K562 (cell line): ENCODE measurements around the gene PPFIA3. TPM values are rescaled to one million over a fixed set of nuclear protein-coding genes. Genes with fewer than 3 reads are reported as not detected.

Experiments used
- ETV6 ChIP-seq, 3 experiments: fragments of 150-350 bp in 1 of 3; sonication (generic) in 1 of 3; formaldehyde crosslinking in 1 of 3; IDR thresholded peaks; 2 replicates each; pipeline versions ENCODE4 v1.6.1 to v1.8.0; 2014 to 2022; ENCODE audit warnings: borderline replicate concordance in 2 of 3, low read depth in 2 of 3, antibody characterized with exemption in 1 of 3, low read length in 1 of 3, mild to moderate bottlenecking in 1 of 3, missing genetic modification reagents in 1 of 3
- FOXP1 ChIP-seq: sonication (generic); formaldehyde crosslinking; IDR thresholded peaks from 2 replicates; pipeline ENCODE4 v1.8.0; 2022; ENCODE audit warnings: mild to moderate bottlenecking, missing genetic modification reagents
- MAZ ChIP-seq, 2 experiments: fragments of 450-650 bp in 1 of 2; sonication (generic) in 1 of 2; formaldehyde crosslinking; IDR thresholded peaks in 1 of 2; conservative IDR thresholded peaks in 1 of 2; 2 replicates each; pipeline versions ENCODE4 v1.4.0 to v1.5.0; 2020; ENCODE audit warnings: mild to moderate bottlenecking in 1 of 2, missing genetic modification reagents in 1 of 2
- NCOA6 ChIP-seq: fragments of 450-650 bp; IDR thresholded peaks from 2 replicates; pipeline ENCODE4 v1.6.1; 2017; ENCODE audit warnings: mild to moderate bottlenecking
- NR3C1 ChIP-seq: sonication (generic); formaldehyde crosslinking; IDR thresholded peaks from 2 replicates; pipeline ENCODE4 v1.8.1; 2022; ENCODE audit warnings: missing genetic modification reagents
- SIN3A ChIP-seq, 2 experiments: fragments of 150-350 bp in 1 of 2; IDR thresholded peaks; 2 replicates each; pipeline ENCODE4 v1.6.1; 2011 to 2016; ENCODE audit warnings: borderline replicate concordance in 2 of 2, low read depth in 2 of 2, low read length in 2 of 2, mild to moderate bottlenecking in 2 of 2, moderate library complexity in 2 of 2; ENCODE audit not compliant: control insufficient read depth in 1 of 2
- TEAD2 ChIP-seq: fragments of 450-650 bp; IDR thresholded peaks from 2 replicates; pipeline ENCODE4 v1.6.1; 2016; ENCODE audit warnings: missing genetic modification characterization, control low read depth, missing compliant biosample characterization
- polyA plus RNA-seq, 8 experiments: library from polyadenylated mRNA; depleted of rRNA in 4 of 8; stranded (reverse) in 5 of 8; unstranded in 3 of 8; fragments of >200 nt; fragmentation: Nextera tagmentation in 2 of 8; fragmentation: Illumina TruSeq in 1 of 8; extraction: Ambion mirVana in 2 of 8; extraction: Trizol in 1 of 8; gene quantifications; 2 replicates each; pipeline versions ENCODE4 v1.2.1 to v1.2.3, GENCODE V29; 2011 to 2014; ENCODE audit warnings: inconsistent platforms in 1 of 8, missing spikeins in 1 of 8
- total RNA-seq, 7 experiments: library from RNA; depleted of rRNA in 6 of 7; stranded (reverse); fragments of >200 nt in 6 of 7; fragmentation: Illumina TruSeq in 2 of 7; extraction: Trizol in 2 of 7; gene quantifications; 2 replicates each; pipeline versions ENCODE4 v1.2.1 to v1.2.3, GENCODE V29; 2011 to 2021; ENCODE audit warnings: low replicate concordance in 1 of 7
- TF ChIP-seq, protein P1 (sequence below): sonication (generic); IDR thresholded peaks from 2 replicates; pipeline ENCODE4 v1.6.1; 2016
- TF ChIP-seq, protein P2 (sequence below): fragments of 450-650 bp; formaldehyde crosslinking; IDR thresholded peaks from 2 replicates; pipeline ENCODE4 v1.4.0; 2022; ENCODE audit warnings: missing genetic modification characterization
- TF ChIP-seq, protein P3 (sequence below), 2 experiments: fragments of 450-650 bp; formaldehyde crosslinking in 1 of 2; IDR thresholded peaks; 2 replicates each; pipeline versions ENCODE4 v1.4.0 to v1.6.1; 2014 to 2020; ENCODE audit warnings: mild to moderate bottlenecking in 2 of 2, borderline replicate concordance in 1 of 2, low read depth in 1 of 2
- TF ChIP-seq, protein P4 (sequence below), 2 experiments: IDR thresholded peaks; 2 replicates each; pipeline ENCODE4 v1.6.1; 2012; ENCODE audit warnings: improper control_type of control experiment in 2 of 2, low read depth in 2 of 2, low read length in 2 of 2, borderline replicate concordance in 1 of 2

PPFIA3 gene
- total and polyA plus RNA-seq, 9 of the 15 experiments (the other 6 are each of a cell fraction or from before 2014, with no cell fraction given) = 0.10 to 53.0 (median 17.6) TPM

DNA sequence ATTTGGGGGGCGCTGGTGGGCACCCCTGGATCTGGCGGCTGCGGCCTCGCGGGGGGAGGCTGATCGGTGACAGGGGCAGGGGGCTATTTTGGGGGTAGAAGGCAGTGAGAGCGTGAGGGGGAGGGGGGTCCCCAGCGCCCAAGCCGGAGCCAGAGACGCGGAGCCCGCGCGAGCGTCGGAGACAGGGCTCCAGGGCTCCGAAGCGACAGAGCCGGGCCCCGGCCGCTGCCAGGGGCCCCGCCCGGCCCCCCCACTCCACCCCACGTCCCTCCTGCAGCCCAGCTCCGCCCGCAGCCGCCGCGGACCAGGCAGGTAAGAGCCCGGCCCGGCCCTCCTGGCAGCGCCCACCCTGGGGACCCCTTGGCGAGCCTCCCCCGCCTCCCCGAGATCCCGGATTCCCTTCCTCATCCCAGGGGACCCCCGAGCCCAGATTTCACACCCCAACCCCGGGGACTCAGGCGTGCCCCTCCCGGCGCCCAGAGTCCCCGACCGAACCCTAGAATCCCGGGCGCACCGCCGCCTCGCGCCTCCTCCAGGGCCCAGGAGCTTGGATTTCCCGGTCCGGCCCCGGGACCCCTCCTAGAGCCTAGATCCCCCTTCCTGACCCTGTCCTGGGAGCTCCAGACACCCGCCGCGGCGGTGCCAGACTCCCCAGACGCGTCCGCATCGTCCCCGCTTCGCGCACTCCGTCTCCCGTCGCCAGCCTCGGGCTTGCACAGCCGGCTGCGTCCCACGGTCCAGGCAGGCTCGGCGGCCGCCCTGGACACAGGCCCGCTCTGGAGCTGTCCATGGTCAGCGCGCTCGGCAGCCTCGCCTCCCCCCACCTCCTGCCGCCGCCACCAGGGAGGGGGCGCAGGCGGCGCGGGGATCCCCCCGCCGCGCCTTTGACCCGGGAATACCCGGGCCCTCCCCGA is at the start of gene PPFIA3 (continued):
- TF ChIP-seq NR3C1 = peak; percentile 68; the same call in 1 of the 2 replicates
- TF ChIP-seq TEAD2 = no peak
- TF ChIP-seq, protein P1, sequence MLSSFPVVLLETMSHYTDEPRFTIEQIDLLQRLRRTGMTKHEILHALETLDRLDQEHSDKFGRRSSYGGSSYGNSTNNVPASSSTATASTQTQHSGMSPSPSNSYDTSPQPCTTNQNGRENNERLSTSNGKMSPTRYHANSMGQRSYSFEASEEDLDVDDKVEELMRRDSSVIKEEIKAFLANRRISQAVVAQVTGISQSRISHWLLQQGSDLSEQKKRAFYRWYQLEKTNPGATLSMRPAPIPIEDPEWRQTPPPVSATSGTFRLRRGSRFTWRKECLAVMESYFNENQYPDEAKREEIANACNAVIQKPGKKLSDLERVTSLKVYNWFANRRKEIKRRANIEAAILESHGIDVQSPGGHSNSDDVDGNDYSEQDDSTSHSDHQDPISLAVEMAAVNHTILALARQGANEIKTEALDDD = no peak
- TF ChIP-seq, protein P2, sequence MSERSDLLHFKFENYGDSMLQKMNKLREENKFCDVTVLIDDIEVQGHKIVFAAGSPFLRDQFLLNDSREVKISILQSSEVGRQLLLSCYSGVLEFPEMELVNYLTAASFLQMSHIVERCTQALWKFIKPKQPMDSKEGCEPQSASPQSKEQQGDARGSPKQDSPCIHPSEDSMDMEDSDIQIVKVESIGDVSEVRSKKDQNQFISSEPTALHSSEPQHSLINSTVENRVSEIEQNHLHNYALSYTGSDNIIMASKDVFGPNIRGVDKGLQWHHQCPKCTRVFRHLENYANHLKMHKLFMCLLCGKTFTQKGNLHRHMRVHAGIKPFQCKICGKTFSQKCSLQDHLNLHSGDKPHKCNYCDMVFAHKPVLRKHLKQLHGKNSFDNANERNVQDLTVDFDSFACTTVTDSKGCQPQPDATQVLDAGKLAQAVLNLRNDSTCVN (CRISPR knock-in tag) = no peak
- TF ChIP-seq MAZ (CRISPR knock-in tag; conservative IDR thresholded peaks at IDR 0.05 in 1 of 2, IDR thresholded peaks at IDR 0.05 in 1 of 2) = peak; percentile 55 to 92
- TF ChIP-seq NCOA6 = no peak
- TF ChIP-seq ETV6 (IDR thresholded peaks at IDR 0.05; ENCODE audit: borderline replicate concordance in 1 of 2, low read depth in 2 of 2, low read length in 1 of 2) = no peak
- TF ChIP-seq ETV6 (CRISPR knock-in tag; IDR thresholded peaks at IDR 0.05; ENCODE audit: borderline replicate concordance) = no peak
- TF ChIP-seq SIN3A (IDR thresholded peaks at IDR 0.05; ENCODE audit: borderline replicate concordance in 2 of 2, control insufficient read depth in 1 of 2, low read depth in 2 of 2, low read length in 2 of 2) = peak in 1 of 2 experiments; percentile 93; a peak in 2 of 4 replicates
- TF ChIP-seq, protein P3, sequence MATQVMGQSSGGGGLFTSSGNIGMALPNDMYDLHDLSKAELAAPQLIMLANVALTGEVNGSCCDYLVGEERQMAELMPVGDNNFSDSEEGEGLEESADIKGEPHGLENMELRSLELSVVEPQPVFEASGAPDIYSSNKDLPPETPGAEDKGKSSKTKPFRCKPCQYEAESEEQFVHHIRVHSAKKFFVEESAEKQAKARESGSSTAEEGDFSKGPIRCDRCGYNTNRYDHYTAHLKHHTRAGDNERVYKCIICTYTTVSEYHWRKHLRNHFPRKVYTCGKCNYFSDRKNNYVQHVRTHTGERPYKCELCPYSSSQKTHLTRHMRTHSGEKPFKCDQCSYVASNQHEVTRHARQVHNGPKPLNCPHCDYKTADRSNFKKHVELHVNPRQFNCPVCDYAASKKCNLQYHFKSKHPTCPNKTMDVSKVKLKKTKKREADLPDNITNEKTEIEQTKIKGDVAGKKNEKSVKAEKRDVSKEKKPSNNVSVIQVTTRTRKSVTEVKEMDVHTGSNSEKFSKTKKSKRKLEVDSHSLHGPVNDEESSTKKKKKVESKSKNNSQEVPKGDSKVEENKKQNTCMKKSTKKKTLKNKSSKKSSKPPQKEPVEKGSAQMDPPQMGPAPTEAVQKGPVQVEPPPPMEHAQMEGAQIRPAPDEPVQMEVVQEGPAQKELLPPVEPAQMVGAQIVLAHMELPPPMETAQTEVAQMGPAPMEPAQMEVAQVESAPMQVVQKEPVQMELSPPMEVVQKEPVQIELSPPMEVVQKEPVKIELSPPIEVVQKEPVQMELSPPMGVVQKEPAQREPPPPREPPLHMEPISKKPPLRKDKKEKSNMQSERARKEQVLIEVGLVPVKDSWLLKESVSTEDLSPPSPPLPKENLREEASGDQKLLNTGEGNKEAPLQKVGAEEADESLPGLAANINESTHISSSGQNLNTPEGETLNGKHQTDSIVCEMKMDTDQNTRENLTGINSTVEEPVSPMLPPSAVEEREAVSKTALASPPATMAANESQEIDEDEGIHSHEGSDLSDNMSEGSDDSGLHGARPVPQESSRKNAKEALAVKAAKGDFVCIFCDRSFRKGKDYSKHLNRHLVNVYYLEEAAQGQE (IDR thresholded peaks at IDR 0.05; ENCODE audit: borderline replicate concordance) = peak; percentile 99
- TF ChIP-seq, protein P3 (CRISPR knock-in tag; IDR thresholded peaks at IDR 0.05; ENCODE audit: low read depth) = peak; percentile 98
- TF ChIP-seq, protein P4, sequence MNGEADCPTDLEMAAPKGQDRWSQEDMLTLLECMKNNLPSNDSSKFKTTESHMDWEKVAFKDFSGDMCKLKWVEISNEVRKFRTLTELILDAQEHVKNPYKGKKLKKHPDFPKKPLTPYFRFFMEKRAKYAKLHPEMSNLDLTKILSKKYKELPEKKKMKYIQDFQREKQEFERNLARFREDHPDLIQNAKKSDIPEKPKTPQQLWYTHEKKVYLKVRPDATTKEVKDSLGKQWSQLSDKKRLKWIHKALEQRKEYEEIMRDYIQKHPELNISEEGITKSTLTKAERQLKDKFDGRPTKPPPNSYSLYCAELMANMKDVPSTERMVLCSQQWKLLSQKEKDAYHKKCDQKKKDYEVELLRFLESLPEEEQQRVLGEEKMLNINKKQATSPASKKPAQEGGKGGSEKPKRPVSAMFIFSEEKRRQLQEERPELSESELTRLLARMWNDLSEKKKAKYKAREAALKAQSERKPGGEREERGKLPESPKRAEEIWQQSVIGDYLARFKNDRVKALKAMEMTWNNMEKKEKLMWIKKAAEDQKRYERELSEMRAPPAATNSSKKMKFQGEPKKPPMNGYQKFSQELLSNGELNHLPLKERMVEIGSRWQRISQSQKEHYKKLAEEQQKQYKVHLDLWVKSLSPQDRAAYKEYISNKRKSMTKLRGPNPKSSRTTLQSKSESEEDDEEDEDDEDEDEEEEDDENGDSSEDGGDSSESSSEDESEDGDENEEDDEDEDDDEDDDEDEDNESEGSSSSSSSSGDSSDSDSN (IDR thresholded peaks at IDR 0.05; ENCODE audit: borderline replicate concordance in 1 of 2, low read depth in 2 of 2, low read length in 2 of 2) = peak; percentile 99
- TF ChIP-seq FOXP1 (CRISPR knock-in tag) = peak; percentile 49; the same call in 1 of the 2 replicates
